Esophagus (tissue), 2 donors: ENCODE results near the gene DDTL. TPM values are rescaled to one million over a fixed set of nuclear protein-coding genes. Genes with fewer than 3 reads are reported as not detected.

Experiments used
- H3K27ac ChIP-seq, 2 donors: one replicate each; pipeline ENCODE4 v1.5.1; 2013; ENCODE audit warnings: low read depth in 2 of 2, mild to moderate bottlenecking in 2 of 2, inconsistent platforms in 1 of 2, low read length in 1 of 2, moderate library complexity in 1 of 2
- H3K27me3 ChIP-seq, 2 donors: one replicate each; pipeline ENCODE4 v1.6.1; 2013; ENCODE audit warnings: low read length in 2 of 2, control low read depth in 1 of 2, mild to moderate bottlenecking in 1 of 2; ENCODE audit not compliant: insufficient read depth in 2 of 2, control insufficient read depth in 1 of 2
- H3K36me3 ChIP-seq, 2 donors: one replicate each; pipeline ENCODE4 v1.6.1; 2013; ENCODE audit warnings: low read length in 1 of 2; ENCODE audit not compliant: control insufficient read depth in 2 of 2, insufficient read depth in 2 of 2
- H3K4me1 ChIP-seq, 2 donors: one replicate each; pipeline ENCODE4 v1.6.1; 2013; ENCODE audit warnings: low read length in 1 of 2; ENCODE audit not compliant: control insufficient read depth in 2 of 2, insufficient read depth in 2 of 2
- H3K4me3 ChIP-seq, 2 donors: one replicate each; pipeline ENCODE4 v1.5.1; 2013; ENCODE audit warnings: low read length in 2 of 2, mild to moderate bottlenecking in 2 of 2, low read depth in 1 of 2, moderate library complexity in 1 of 2
- H3K9me3 ChIP-seq, 2 donors: one replicate each; pipeline ENCODE4 v1.6.1; 2013; ENCODE audit warnings: mild to moderate bottlenecking in 2 of 2, low read depth in 1 of 2, low read length in 1 of 2, moderate library complexity in 1 of 2; ENCODE audit not compliant: control insufficient read depth in 2 of 2, insufficient read depth in 1 of 2
- whole genome bisulfite sequencing, 2 donors: extraction: QIAGEN DNeasy Blood & Tissue Kit; methylation state at CpG; one replicate each; pipeline ENCODE4 v1.1.7; 2013; 5-methylcytosine and 5-hydroxymethylcytosine counted together
- polyA plus RNA-seq, 2 donors: library from polyadenylated mRNA; stranded (reverse); fragments of 200-250 nt; gene quantifications; one replicate each; pipeline ENCODE4 v1.2.3, GENCODE V29; 2013
- donor health status: healthy with polysubstance abuse.
- donor health status: Bipolar disorder and iron deficiency.

DDTL gene
- polyA plus RNA-seq, 2 donors: 1.4 TPM

DNA sequence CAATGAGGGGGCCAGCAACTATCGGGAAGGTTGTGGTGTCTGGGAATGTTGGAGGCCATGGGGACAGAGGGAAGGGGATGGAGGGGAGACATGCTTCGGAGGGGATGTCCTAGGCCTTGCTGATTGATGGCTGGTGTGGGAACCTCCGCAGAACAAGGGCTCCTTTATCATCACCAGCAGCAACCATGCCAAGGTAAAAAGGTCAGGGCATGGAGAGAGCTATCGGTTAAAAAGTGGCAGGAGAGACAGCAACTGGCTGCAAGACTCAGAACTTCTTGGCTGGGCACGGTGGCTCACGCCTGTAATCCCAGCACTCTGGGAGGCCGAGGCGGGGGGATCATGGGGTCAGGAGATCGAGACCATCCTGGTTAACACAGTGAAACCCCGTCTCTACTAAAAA is 35.6 kb downstream of the DDTL start:
- Histone ChIP-seq H3K27me3 (no peaks in the 10 kb centered on the region), H3K4me1 (no peaks in the 10 kb centered on the region), H3K27ac (no peak overlapping the region), H3K4me3 (no peak overlapping the region), H3K36me3 (no peaks in the 10 kb centered on the region), H3K9me3 (no peaks in the 10 kb centered on the region)
- 81 to 83% methylated on average over 10 of the region's 10 CpGs for WGBS, 2 donors

GRCh38 chr22:24002851-24003250 is 36.2 kb downstream of the DDTL start:
- no peaks in the 10 kb centered on the region for H3K36me3 ChIP-seq
- no peaks in the 10 kb centered on the region for H3K27me3 ChIP-seq
- H3K4me1 ChIP-seq: no peaks in the 10 kb centered on the region
- no peak overlapping the region for H3K4me3 ChIP-seq
- H3K27ac ChIP-seq: no peak overlapping the region
- WGBS, 2 donors: 75 to 78% methylated on average over 5 of the region's 5 CpGs
- no peaks in the 10 kb centered on the region for H3K9me3 ChIP-seq

DNA sequence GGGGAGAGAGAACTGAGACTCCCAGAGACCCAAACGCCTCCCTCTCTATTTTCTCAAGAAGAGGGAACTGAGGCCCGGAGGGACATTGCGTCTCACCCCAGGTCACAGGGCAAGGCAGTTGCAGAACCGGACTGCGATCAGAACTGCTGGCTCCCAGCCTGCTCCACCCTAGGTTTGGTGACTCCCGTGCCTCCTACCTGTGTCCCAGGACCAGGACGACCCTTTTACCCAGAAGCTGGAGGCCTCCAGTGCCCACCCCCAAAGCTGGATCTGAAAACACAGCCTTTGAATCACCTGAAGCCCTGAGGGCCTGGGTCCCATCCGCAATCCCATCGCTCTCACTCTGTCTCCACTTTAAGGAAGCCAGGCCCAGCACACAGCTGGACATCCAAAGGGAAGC is 37.2 kb downstream of the DDTL start:
- Histone ChIP-seq H3K36me3 (no peaks in the 10 kb centered on the region), H3K4me1 (no peaks in the 10 kb centered on the region), H3K9me3 (no peaks in the 10 kb centered on the region), H3K27me3 (no peaks in the 10 kb centered on the region), H3K4me3 (no peak overlapping the region), H3K27ac (no peak overlapping the region)
- 75 to 76% methylated on average over 9 of the region's 9 CpGs for WGBS, 2 donors

- no peaks in the 10 kb centered on the region for H3K27me3 ChIP-seq
- no peaks in the 10 kb centered on the region for H3K9me3 ChIP-seq
- no peaks in the 10 kb centered on the region for H3K36me3 ChIP-seq
- no peak within 1 kb of the TSS for H3K4me3 ChIP-seq
- 69 to 71% methylated on average over 6 of the region's 6 CpGs for WGBS, 2 donors
- H3K4me1 ChIP-seq: no peaks in the 10 kb centered on the region
- H3K27ac ChIP-seq: no peak within 1 kb of the TSS
Observed at GRCh38 chr22:24005201-24005600, 38.5 kb downstream of the DDTL start, which contains the start of gene GSTT4. TSS of gene GSTT4 (minus strand) at chr22:24005453. CDS start at chr22:24005356, 97 bp downstream.

GRCh38 chr22:24006207-24006913 is 39.7 kb downstream of the DDTL start:
- Histone ChIP-seq H3K9me3 (no peaks in the 10 kb centered on the region), H3K27ac (no peak overlapping the region), H3K4me1 (no peaks in the 10 kb centered on the region), H3K4me3 (no peak overlapping the region), H3K36me3 (no peaks in the 10 kb centered on the region), H3K27me3 (no peaks in the 10 kb centered on the region)
- WGBS, 2 donors: 78 to 81% methylated on average over 10 of the region's 10 CpGs

DNA sequence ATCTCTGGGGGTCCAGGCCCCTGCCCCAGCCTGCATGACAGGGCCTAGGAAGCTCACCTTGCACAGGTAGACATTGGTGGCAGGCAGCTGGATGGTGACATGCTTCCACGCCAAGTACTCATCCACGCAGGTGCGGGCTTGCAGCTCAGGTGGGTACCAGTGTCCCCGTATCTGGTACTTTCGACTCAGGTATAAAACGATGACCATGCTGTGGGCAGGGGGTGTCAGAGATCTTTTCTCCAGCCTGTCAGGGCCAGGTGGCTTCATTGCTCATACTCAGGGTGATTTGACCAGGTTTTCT is 40.2 kb downstream of the DDTL start:
- Histone ChIP-seq H3K4me1 (no peaks in the 10 kb centered on the region), H3K27me3 (no peaks in the 10 kb centered on the region), H3K4me3 (no peak overlapping the region), H3K27ac (no peak overlapping the region), H3K36me3 (no peaks in the 10 kb centered on the region), H3K9me3 (no peaks in the 10 kb centered on the region)
- 87 to 88% methylated on average over 6 of the region's 6 CpGs for WGBS, 2 donors

DNA sequence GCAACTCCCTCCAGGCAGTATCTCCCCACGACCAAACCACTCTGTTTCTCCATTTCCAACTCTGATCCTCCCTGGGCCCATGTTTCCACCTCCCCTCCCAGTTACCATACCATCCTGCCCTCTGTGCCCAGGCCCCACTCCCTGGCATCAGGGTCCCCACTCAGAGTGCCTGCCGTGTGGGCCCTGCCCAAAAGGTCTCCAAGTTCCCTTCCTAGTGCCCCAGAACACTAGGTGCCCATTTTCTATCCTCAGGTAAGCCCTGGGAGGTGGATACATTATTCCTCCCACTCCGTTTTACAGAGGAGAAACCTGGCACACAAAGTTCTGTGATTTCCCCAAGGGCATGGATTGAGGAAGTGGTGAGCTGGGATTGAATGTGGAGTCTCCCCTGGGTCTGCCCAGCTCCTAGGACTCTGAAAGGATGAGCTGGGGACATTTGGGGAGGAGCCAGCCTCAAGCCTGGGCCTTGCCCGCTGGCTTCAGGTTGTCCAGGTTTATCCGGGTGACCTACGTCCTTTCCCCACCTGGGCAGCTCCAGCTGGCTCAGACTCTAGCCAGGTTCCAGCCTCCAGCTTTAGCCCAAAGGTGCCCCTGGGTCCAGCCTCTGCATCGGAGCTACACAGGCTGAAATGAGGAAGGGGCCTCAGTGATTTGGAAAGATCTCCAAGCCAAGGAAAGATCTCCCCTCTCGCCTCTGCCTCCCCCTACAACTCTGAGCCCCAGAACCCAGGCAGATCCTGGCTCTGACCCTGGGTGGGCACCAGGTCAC is 40.7 kb downstream of the DDTL start:
- no peaks in the 10 kb centered on the region for H3K9me3 ChIP-seq
- H3K27me3 ChIP-seq: no peaks in the 10 kb centered on the region
- no peaks in the 10 kb centered on the region for H3K36me3 ChIP-seq
- peaks cover 0 to 2% of the 10 kb centered on the region in 2 donors for H3K4me1 ChIP-seq
- 72 to 74% methylated on average over 8 of the region's 8 CpGs for WGBS, 2 donors
- H3K27ac ChIP-seq: no peak overlapping the region
- H3K4me3 ChIP-seq: no peak overlapping the region

- H3K27ac ChIP-seq: no peak overlapping the region
Observed at GRCh38 chr22:24008022-24008283, 41.3 kb downstream of the DDTL start.

DNA sequence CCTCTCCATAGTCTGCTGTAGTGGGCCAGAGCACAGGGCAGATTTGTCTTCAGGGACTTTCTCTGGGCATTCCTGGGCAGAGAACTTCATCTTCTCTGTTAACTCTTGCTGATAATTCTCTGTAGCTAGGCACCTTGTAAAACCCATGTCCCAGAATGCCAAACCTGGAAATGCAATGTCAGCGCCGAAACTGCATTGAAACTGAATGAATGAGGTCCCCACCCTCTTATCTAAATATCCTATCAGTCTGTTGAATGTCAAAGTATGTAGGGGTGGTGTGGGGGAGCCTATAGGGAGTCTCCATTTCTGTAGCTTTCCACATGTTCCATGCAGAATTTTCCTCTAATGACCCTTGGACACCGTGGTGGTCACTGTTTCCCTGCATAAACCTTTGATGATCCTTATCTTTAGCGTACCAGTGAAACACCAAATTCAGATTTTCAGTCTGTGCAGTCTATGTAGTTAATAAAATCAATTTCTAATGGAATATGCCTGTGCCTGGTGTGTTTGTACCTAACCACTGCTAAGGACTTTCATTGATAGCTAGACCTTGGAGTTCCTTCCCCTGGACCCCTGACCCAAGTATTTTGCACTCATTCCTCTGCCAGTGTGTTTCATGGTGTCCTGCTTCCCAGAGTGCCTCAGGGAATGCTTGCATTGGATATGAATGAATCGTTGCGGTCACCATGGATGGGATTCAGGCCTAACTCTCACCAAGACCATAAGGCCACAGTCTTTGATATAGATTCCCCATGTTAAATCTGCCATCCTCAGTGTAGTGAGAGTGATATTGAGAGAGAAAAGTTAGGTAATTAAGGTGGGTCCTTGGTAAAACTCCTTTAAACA is 41.9 kb downstream of the DDTL start:
- Histone ChIP-seq H3K9me3 (no peaks in the 10 kb centered on the region), H3K27ac (no peak overlapping the region), H3K4me3 (no peak overlapping the region), H3K27me3 (no peaks in the 10 kb centered on the region), H3K36me3 (no peaks in the 10 kb centered on the region), H3K4me1 (peaks cover 0 to 2% of the 10 kb centered on the region in 2 donors)
- 81 to 88% methylated on average over 6 of the region's 6 CpGs for WGBS, 2 donors

More at GRCh38 chr22:24008022-24008283, 41.3 kb downstream of the DDTL start:
- no peaks in the 10 kb centered on the region for H3K27me3 ChIP-seq
- no peaks in the 10 kb centered on the region for H3K36me3 ChIP-seq
- H3K9me3 ChIP-seq: no peaks in the 10 kb centered on the region
- no peak overlapping the region for H3K4me3 ChIP-seq
- 86 to 91% methylated on average over 1 of the region's 1 CpG for WGBS, 2 donors
- H3K4me1 ChIP-seq: peaks cover 0 to 2% of the 10 kb centered on the region in 2 donors
